ENCODE results near the gene AGPAT4.
"Not testable (repeated sequence)": the region's sequence is repeated elsewhere in the genome, so short reads cannot be mapped to it uniquely, and the experiment has no call there.

The AGPAT4 gene

GRCh38 chr6:161198783-161199460 lies 74.9 kb downstream of the AGPAT4 start:
- DNase-seq: no peak

GRCh38 chr6:161198176-161198575 lies 75.7 kb downstream of the AGPAT4 start:
- no peak for DNase-seq

GRCh38 chr6:161195386-161195785 lies 78.5 kb downstream of the AGPAT4 start:
- DNase-seq: no peak

- no peak for DNase-seq
Measured at GRCh38 chr6:161194374-161194773, 79.5 kb downstream of the AGPAT4 start.

GRCh38 chr6:161192636-161193411 lies 81.0 kb downstream of the AGPAT4 start:
- DNase-seq: no peak

GRCh38 chr6:161191671-161192070 lies 82.2 kb downstream of the AGPAT4 start:
- DNase-seq: no peak

- DNase-seq: no peak
Measured at GRCh38 chr6:161191007-161191406, 82.9 kb downstream of the AGPAT4 start.

- no peak for DNase-seq
Measured at GRCh38 chr6:161189891-161190290, 84.0 kb downstream of the AGPAT4 start.

- DNase-seq: no peak
Measured at GRCh38 chr6:161188547-161189465, 85.1 kb downstream of the AGPAT4 start.

GRCh38 chr6:161186173-161186769 lies 87.6 kb downstream of the AGPAT4 start:
- no peak for DNase-seq

GRCh38 chr6:161181121-161181520 lies 92.7 kb downstream of the AGPAT4 start:
- no peak for DNase-seq

- not testable (repeated sequence) for DNase-seq
Measured at GRCh38 chr6:161178155-161178554, 95.7 kb downstream of the AGPAT4 start.

GRCh38 chr6:161176428-161176827 lies 97.4 kb downstream of the AGPAT4 start:
- DNase-seq: not testable (repeated sequence)

GRCh38 chr6:161172769-161173168 lies 101.1 kb downstream of the AGPAT4 start:
- DNase-seq: not testable (repeated sequence)

GRCh38 chr6:161171207-161171606 lies 102.7 kb downstream of the AGPAT4 start:
- DNase-seq: no peak

GRCh38 chr6:161169696-161170095 lies 104.2 kb downstream of the AGPAT4 start:
- DNase-seq: no peak

- no peak for DNase-seq
Measured at GRCh38 chr6:161169035-161169434, 104.8 kb downstream of the AGPAT4 start.

- no peak for DNase-seq
Measured at GRCh38 chr6:161168281-161168891, 105.5 kb downstream of the AGPAT4 start.

- no peak for DNase-seq
Measured at GRCh38 chr6:161166677-161167076, 107.2 kb downstream of the AGPAT4 start.

GRCh38 chr6:161166176-161166575 lies 107.7 kb downstream of the AGPAT4 start:
- no peak for DNase-seq

GRCh38 chr6:161164182-161164625 lies 109.7 kb downstream of the AGPAT4 start:
- no peak for DNase-seq

GRCh38 chr6:161163466-161164181 lies 110.2 kb downstream of the AGPAT4 start:
- no peak for DNase-seq
